MG63 (cell line): Measurements from ENCODE around the gene SP100. TPM values are rescaled to one million over a fixed set of nuclear protein-coding genes. Genes with fewer than 3 reads are reported as not detected.

Experiments used
- DNase-seq: peaks from one replicate; pipeline ENCODE4 v3.0.0-alpha.2; 2020
- H3K27me3 ChIP-seq: fragments of 250-450 bp; sonication (Bioruptor Pico); 2 replicates; pipeline ENCODE4 v1.5.1; 2020; ENCODE audit warnings: mild to moderate bottlenecking, moderate library complexity
- H3K36me3 ChIP-seq: fragments of 250-450 bp; sonication (Bioruptor Pico); 2 replicates; pipeline ENCODE4 v1.5.1; 2020; ENCODE audit warnings: mild to moderate bottlenecking, moderate library complexity
- H3K4me3 ChIP-seq: fragments of 250-450 bp; sonication (Bioruptor Pico); 2 replicates; pipeline ENCODE4 v1.5.1; 2020; ENCODE audit warnings: mild to moderate bottlenecking, moderate library complexity
- H3K9me3 ChIP-seq: fragments of 250-450 bp; sonication (Bioruptor Pico); 2 replicates; pipeline ENCODE4 v1.5.1; 2020; ENCODE audit warnings: mild to moderate bottlenecking, moderate library complexity
- total RNA-seq: library from RNA; depleted of rRNA; stranded (reverse); fragments of >200 nt; shearing (Covaris generic); gene quantifications from 2 replicates; pipeline ENCODE4 v1.2.3, GENCODE V29; 2014; ENCODE audit warnings: low replicate concordance

SP100 gene
- total RNA-seq, 1 experiment from 2014 or later: 63.5 TPM

DNA sequence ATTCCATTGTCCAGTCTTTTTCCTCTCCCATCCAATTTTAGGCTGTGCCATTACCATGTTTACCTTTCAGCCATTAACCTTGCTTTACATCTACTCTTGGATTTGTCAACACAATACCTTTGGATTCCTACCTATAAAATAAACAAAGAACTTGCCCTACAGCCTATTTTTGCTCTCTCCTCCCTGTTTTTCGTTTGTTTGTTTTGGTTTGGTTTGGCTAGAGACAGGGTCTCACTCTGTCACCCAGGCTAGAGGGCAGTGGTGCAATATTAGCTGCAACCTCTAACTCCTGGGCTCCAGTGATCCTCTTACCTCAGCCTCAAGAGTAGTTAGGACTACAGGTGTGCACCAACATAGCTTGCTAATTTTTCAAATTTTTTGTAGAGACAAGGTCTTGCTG lies 76.1 kb downstream of the SP100 start:
- no peak for DNase-seq
- peaks cover 54% of the 10 kb centered on the region for H3K36me3 ChIP-seq

DNA sequence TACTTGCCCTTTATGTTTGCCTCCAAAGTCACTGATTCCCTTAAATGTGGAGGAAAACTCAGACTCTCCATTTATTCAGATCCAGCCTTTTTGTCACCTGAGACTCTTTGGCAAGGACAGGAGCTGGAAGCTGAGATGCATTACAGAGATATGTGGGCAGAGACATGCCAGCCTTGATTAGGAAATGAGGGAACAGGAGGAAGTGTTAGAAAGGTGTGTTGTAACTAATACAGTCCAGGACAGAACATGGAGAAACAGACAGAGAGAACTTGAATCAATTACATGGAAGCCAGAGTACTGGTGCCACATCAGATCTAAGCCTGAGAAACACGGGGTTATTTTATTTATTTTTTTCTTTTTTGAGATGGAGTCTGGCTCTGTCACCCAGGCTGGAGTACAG lies 79.0 kb downstream of the SP100 start:
- H3K36me3 ChIP-seq: peaks cover 50% of the 10 kb centered on the region
- H3K4me3 ChIP-seq: no peak overlapping the region
- peaks cover 6% of the 10 kb centered on the region; the same call in 1 of the 2 replicates for H3K9me3 ChIP-seq
- no peaks in the 10 kb centered on the region for H3K27me3 ChIP-seq
- DNase-seq: no peak

More for the DNA sequence above, 76.1 kb downstream of the SP100 start:
- Histone ChIP-seq H3K9me3 (peaks cover 11% of the 10 kb centered on the region; the same call in 1 of the 2 replicates), H3K4me3 (no peak overlapping the region), H3K27me3 (no peaks in the 10 kb centered on the region)

DNA sequence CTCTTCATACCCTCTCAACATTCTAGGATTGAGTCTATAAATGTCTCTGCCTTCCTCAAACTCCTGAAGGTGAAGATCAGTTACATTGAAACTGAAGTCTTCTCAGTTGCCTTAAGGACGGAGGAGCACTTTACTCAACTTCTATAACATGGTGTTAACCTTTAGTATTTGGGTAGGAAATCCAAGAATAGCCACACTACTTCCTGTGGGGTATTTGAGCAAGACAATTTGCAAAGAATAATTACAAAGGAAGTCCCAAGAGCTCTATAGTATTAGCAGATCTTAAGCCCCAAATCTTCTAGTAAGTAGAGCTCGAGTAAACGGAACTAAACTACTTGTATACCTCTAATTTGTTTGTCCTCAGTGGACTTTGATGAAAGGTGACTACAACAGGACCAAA lies 80.9 kb downstream of the SP100 start:
- no peak for DNase-seq
- Histone ChIP-seq H3K27me3 (no peaks in the 10 kb centered on the region), H3K4me3 (no peak overlapping the region), H3K9me3 (no peaks in the 10 kb centered on the region), H3K36me3 (peaks cover 44% of the 10 kb centered on the region)

- no peaks in the 10 kb centered on the region for H3K27me3 ChIP-seq
Measured at GRCh38 chr2:230498506-230499107, 82.6 kb downstream of the SP100 start.

DNA sequence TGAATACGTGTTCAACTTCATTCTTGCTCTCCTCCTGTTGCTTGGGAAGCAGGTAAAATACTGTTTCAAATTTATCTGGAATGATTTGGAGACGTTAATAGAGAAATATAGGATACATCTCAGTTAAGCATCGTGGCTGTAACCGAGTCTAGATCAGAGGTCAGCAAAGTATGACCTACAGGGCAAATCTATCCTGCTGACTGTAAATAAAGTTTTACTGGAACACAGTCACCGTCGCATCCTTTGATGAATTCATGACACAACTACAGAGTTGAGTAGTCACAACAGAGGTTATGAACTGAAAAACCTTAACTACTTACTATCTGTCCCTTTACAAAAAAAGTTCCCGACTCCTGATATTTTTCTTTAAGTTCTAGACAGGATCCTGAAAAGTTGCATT lies 86.6 kb downstream of the SP100 start:
- DNase-seq: no peak

More at GRCh38 chr2:230498506-230499107, 82.6 kb downstream of the SP100 start:
- Histone ChIP-seq H3K36me3 (peaks cover 37% of the 10 kb centered on the region), H3K4me3 (no peak overlapping the region), H3K9me3 (no peaks in the 10 kb centered on the region)
- DNase-seq: peak; percentile 8

DNA sequence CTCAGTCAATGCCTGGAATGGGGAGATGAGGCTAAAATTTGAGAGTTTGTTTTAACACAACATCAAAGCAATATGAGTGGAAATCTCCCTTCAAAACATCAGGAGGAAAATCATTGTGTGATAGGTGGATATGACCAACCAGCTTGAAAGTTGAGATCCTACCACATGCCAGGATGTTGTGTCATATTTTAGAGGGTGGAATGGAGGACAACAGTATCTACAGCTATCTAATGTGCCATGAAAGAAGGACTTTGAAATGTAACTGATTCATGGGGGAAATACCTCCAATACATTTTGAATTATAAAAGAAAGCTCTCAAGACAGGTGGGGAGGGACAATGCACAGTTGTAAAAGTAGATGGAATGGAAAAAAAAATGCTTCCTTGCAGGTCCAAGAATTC lies 87.8 kb downstream of the SP100 start:
- Histone ChIP-seq H3K9me3 (no peaks in the 10 kb centered on the region), H3K4me3 (no peak overlapping the region), H3K36me3 (peaks cover 43% of the 10 kb centered on the region), H3K27me3 (no peaks in the 10 kb centered on the region)
- no peak for DNase-seq

More for the DNA sequence above, 86.6 kb downstream of the SP100 start:
- Histone ChIP-seq H3K27me3 (no peaks in the 10 kb centered on the region), H3K4me3 (no peak overlapping the region), H3K9me3 (no peaks in the 10 kb centered on the region), H3K36me3 (peaks cover 40% of the 10 kb centered on the region)

GRCh38 chr2:230505162-230505561 lies 89.2 kb downstream of the SP100 start:
- DNase-seq: no peak

DNA sequence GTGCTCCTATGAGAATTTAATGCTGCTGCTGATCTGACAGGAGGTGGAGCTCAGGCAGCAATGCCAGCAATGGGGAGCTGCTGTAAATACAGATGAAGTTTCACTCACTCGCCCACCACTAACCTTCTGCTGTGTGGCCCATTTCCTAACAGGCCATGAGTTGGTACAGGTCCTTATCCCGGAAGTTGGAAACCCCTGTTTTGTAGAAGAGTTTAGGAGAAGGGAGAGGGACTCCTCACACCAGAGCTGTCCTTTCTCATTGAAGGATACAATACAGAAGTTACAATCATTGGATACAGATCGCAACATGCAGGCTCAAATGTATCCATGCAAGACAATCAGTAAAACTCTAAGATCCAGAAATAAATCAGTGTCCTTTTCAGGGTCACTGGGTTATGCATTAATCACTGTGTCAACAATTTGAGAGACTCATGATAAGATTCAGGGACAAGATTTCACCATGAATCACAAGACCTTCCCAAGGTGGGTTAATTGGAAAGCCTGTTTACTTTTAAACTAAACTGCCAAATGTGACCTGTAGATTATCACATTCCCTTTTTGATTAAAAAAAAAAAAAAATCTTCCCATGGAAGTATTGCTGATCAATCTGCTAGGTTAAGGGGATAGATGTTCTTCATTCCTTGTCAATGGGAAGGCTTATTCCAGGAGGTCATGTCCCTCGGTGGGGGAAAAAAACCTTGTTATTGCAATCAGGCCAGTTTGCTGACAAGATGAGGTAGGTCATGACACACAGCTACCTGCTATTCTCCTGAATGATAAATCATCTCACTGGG lies 97.2 kb downstream of the SP100 start:
- Histone ChIP-seq H3K27me3 (no peaks in the 10 kb centered on the region), H3K9me3 (no peaks in the 10 kb centered on the region), H3K4me3 (no peak overlapping the region), H3K36me3 (peaks cover 12% of the 10 kb centered on the region; the same call in 1 of the 2 replicates)
- no peak for DNase-seq

More at GRCh38 chr2:230505162-230505561, 89.2 kb downstream of the SP100 start:
- H3K36me3 ChIP-seq: peaks cover 40% of the 10 kb centered on the region
- no peaks in the 10 kb centered on the region for H3K9me3 ChIP-seq
- no peaks in the 10 kb centered on the region for H3K27me3 ChIP-seq
- no peak overlapping the region for H3K4me3 ChIP-seq

- Histone ChIP-seq H3K9me3 (peaks cover 37% of the 10 kb centered on the region), H3K27me3 (no peaks in the 10 kb centered on the region), H3K36me3 (peaks cover under 1% of the 10 kb centered on the region), H3K4me3 (no peak overlapping the region)
- DNase-seq: no peak
Measured at GRCh38 chr2:230520061-230520874, 104.3 kb downstream of the SP100 start.

GRCh38 chr2:230520875-230521155 lies 104.8 kb downstream of the SP100 start:
- H3K9me3 ChIP-seq: peaks cover 43% of the 10 kb centered on the region
- H3K36me3 ChIP-seq: peaks cover 2% of the 10 kb centered on the region
- no peak for DNase-seq
- no peaks in the 10 kb centered on the region for H3K27me3 ChIP-seq
- H3K4me3 ChIP-seq: no peak overlapping the region

GRCh38 chr2:230521386-230521785 lies 105.4 kb downstream of the SP100 start:
- DNase-seq: no peak
- Histone ChIP-seq H3K36me3 (peaks cover 2% of the 10 kb centered on the region), H3K4me3 (no peak overlapping the region), H3K9me3 (peaks cover 47% of the 10 kb centered on the region), H3K27me3 (no peaks in the 10 kb centered on the region)

- DNase-seq: no peak
Measured at GRCh38 chr2:230525682-230526081, 109.7 kb downstream of the SP100 start.

GRCh38 chr2:230537531-230537976 lies 121.6 kb downstream of the SP100 start:
- Histone ChIP-seq H3K9me3 (0 out of 2 replicates have a peak, but pooled peaks cover 2% of the 10 kb centered on the region), H3K4me3 (no peak overlapping the region), H3K27me3 (no peaks in the 10 kb centered on the region), H3K36me3 (peaks cover 3% of the 10 kb centered on the region; the same call in 1 of the 2 replicates)
- no peak for DNase-seq

More at GRCh38 chr2:230525682-230526081, 109.7 kb downstream of the SP100 start:
- H3K9me3 ChIP-seq: peaks cover 61% of the 10 kb centered on the region
- H3K27me3 ChIP-seq: no peaks in the 10 kb centered on the region
- H3K36me3 ChIP-seq: peaks cover 2% of the 10 kb centered on the region; the same call in 1 of the 2 replicates
- no peak overlapping the region for H3K4me3 ChIP-seq

GRCh38 chr2:230540332-230540731 lies 124.3 kb downstream of the SP100 start:
- H3K36me3 ChIP-seq: peaks cover 10% of the 10 kb centered on the region; the same call in 1 of the 2 replicates
- no peak for DNase-seq
- H3K4me3 ChIP-seq: no peak overlapping the region
- no peaks in the 10 kb centered on the region for H3K27me3 ChIP-seq
- H3K9me3 ChIP-seq: no peaks in the 10 kb centered on the region

DNA sequence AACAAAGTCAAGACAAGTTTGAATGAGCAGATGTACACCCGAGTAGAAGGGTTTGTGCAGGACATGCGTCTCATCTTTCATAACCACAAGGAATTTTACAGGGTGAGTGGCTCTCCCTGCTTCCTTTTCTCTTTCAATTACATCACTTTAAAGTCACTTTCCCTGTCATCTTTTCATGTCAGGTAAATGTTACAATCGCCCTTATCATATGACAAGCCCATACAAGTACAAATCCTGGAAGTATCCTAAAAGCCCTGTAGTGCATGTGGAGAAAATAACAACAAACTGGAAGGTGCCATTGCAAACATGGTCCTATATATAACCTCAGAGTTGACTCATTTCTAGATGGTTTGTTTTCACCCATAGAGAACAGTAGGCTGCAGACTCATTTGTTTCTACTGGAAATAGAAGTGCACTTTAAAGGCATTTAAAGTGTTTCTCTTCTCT lies 126.0 kb downstream of the SP100 start:
- peaks cover 10% of the 10 kb centered on the region; the same call in 1 of the 2 replicates for H3K36me3 ChIP-seq
- DNase-seq: no peak

DNA sequence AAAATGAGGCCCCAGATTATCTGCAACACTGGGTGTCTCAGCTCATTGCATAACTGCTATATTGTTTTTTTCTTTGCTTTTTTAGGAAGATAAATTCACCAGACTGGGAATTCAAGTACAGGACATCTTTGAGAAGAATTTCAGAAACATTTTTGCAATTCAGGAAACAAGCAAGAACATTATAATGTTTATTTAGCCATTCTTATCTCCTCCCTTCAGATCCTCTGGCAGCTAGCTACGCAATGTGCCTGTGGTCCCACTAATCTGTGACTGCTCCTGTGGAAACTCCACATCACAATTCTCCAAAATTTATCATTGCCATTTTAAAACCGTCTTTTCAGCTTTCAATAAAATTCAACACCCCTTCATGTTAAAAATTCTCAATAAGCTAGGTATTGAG lies 126.8 kb downstream of the SP100 start:
- no peaks in the 10 kb centered on the region for H3K27me3 ChIP-seq
- H3K9me3 ChIP-seq: no peaks in the 10 kb centered on the region
- H3K36me3 ChIP-seq: peaks cover 10% of the 10 kb centered on the region; the same call in 1 of the 2 replicates
- DNase-seq: no peak
- H3K4me3 ChIP-seq: no peak overlapping the region

More for the DNA sequence above, 126.0 kb downstream of the SP100 start:
- H3K27me3 ChIP-seq: no peaks in the 10 kb centered on the region
- no peaks in the 10 kb centered on the region for H3K9me3 ChIP-seq
- H3K4me3 ChIP-seq: no peak overlapping the region

DNA sequence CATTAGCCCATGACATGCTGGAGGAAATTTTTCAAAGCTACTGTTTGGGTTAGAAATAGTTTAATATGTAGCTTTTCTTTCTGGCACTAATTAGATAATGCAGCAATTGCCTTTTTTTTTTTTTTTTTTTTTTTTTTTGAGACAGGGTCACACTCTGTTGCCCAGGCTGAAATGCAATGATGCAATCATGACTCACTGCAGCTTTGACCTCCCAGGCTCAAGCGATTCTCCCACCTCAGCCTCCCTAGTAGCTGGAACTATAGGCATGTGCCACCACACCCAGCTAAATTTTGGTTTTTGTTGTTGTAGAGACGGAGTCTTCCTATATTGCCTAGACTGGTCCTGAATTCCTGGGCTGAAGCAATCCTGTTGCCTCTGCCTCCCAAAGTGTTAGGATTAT lies 136.2 kb downstream of the SP100 start:
- H3K27me3 ChIP-seq: no peaks in the 10 kb centered on the region
- H3K4me3 ChIP-seq: no peak overlapping the region
- peaks cover 2% of the 10 kb centered on the region; the same call in 1 of the 2 replicates for H3K9me3 ChIP-seq
- DNase-seq: no peak
- H3K36me3 ChIP-seq: no peaks in the 10 kb centered on the region
